ENCODE data around the gene ADAT1.

DNA sequence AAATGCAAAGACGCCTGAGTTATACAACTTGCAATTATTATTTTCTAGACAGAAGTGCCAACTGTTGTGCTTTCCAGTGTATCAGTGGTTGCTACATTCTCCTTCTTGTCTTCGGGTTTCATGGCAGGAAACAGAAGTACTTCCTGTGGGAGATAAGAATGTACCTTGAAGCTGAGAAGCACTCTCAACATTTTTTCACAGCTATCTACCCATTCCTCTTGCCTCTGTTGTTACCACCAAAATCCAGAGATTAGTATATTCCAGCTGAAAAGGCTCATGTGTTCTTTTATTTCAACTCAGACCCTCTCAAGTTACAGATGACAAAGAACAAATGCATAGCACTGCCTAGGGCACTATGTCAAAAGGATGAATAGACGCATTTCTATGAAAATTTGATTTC is 4.8 kb upstream of the ADAT1 start:
- TF ChIP-seq OSR1 (CRISPR knock-in tag; IDR thresholded peaks at IDR 0.05), result no peak
- TF ChIP-seq, protein P1, sequence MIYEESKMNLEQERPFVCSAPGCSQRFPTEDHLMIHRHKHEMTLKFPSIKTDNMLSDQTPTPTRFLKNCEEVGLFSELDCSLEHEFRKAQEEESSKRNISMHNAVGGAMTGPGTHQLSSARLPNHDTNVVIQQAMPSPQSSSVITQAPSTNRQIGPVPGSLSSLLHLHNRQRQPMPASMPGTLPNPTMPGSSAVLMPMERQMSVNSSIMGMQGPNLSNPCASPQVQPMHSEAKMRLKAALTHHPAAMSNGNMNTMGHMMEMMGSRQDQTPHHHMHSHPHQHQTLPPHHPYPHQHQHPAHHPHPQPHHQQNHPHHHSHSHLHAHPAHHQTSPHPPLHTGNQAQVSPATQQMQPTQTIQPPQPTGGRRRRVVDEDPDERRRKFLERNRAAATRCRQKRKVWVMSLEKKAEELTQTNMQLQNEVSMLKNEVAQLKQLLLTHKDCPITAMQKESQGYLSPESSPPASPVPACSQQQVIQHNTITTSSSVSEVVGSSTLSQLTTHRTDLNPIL (CRISPR knock-in tag; IDR thresholded peaks at IDR 0.05; ENCODE audit: low read depth), result no peak
- no peak for TF ChIP-seq RARB (CRISPR knock-in tag; IDR thresholded peaks at IDR 0.05)

Data from SK-N-SH treated with all-trans-retinoic acid at 6 μM for 48 hours (cell line).